Measurements from ENCODE around the gene LBH.

DNA sequence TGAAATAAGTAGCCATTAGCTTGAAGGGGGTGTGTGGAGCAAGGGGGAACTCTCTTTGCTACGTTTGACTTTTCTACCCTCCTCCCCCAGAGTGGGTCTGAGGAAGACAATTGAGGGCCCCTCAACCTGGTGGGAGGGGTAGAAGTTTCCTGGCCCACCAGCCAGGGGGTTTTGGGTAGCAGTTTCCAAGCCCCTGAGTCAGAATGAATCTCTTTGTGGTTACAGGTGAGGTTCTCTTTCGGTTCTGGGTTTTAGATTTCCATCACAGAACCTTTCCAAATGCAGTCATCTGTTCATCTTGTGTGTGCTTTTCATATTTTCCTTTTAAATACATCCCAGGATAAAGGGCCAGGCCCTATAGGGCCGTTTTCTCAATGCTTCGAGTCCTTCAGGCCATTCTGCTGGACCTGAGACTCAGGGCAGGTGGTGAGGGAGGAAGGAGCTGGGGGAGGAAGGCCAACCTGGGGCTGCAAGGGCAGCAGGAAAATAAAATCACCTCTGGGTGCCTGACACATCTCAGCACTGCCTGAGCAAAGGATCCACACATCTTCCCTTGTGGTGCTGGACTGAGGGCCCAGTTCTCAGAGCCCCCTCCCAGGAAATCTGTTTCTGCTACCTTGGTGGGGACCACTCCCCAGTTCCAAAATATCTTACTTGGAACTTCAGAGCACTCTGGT lies 4.7 kb downstream of the LBH start:
- TF ChIP-seq CTCF (IDR thresholded peaks at IDR 0.05) = no peak
- no peak for TF ChIP-seq POLR2AphosphoS5 (IDR thresholded peaks at IDR 0.05)

All from esophagus muscularis mucosa (tissue), 3 donors.